H1 (cell line): Measurements from ENCODE around the gene ATP11C. TPM values are rescaled to one million over a fixed set of nuclear protein-coding genes. Genes with fewer than 3 reads are reported as not detected.

Source experiments
- CTCF ChIA-PET: fragments of 300-600 bp; sonication (Branson Sonifier 250); formaldehyde crosslinking; loops from one replicate; lab custom pipeline; 2021; ENCODE audit not compliant: partially characterized antibody; lab: Charles Lee
- POLR2A ChIA-PET: fragments of 300-600 bp; sonication (Branson Sonifier 250); formaldehyde crosslinking; loops from one replicate; lab custom pipeline; 2021; ENCODE audit warnings: inconsistent platforms; ENCODE audit not compliant: partially characterized antibody; lab: Charles Lee
- DNase-seq, 2 experiments: peaks; one replicate each; pipeline versions ENCODE4 v3.0.0 to v3.0.0-alpha.2; 2010 to 2022; ENCODE audit warnings: low spot score in 2 of 2, low read depth in 1 of 2, mixed read lengths in 1 of 2
- FAIRE-seq: peaks from 2 replicates; lab custom pipeline; 2011; peaks lifted over from hg19 to GRCh38; lab: Jason Lieb, UNC
- H2AFZ ChIP-seq: 2 replicates; pipeline ENCODE4 v1.8.1; 2012; ENCODE audit warnings: low read length, inconsistent platforms
- H2AK5ac ChIP-seq: 2 replicates; pipeline ENCODE4 v1.6.1; 2013; ENCODE audit warnings: low read depth, low read length
- H2BK120ac ChIP-seq: replicated peaks from 2 replicates; pipeline ENCODE3; 2013; ENCODE audit warnings: low read depth, low read length, inconsistent platforms
- H2BK12ac ChIP-seq: 2 replicates; pipeline ENCODE4 v1.6.1; 2013; ENCODE audit warnings: low read depth, low read length
- H2BK15ac ChIP-seq: 2 replicates; pipeline ENCODE4 v1.6.1; 2013; ENCODE audit warnings: low read length
- H2BK20ac ChIP-seq: 2 replicates; pipeline ENCODE4 v1.6.1; 2013; ENCODE audit warnings: low read length
- H2BK5ac ChIP-seq: 2 replicates; pipeline ENCODE4 v1.6.1; 2013; ENCODE audit warnings: low read depth, low read length
- H3K14ac ChIP-seq: 2 replicates; pipeline ENCODE4 v1.6.1; 2013; ENCODE audit warnings: inconsistent platforms; ENCODE audit not compliant: insufficient read length
- H3K18ac ChIP-seq: 2 replicates; pipeline ENCODE4 v1.6.1; 2013; ENCODE audit warnings: low read length; ENCODE audit errors: extremely low read depth
- H3K23ac ChIP-seq: 2 replicates; pipeline ENCODE4 v1.6.1; 2013; ENCODE audit warnings: inconsistent platforms; ENCODE audit not compliant: insufficient read length
- H3K23me2 ChIP-seq: 2 replicates; pipeline ENCODE4 v1.6.1; 2013; ENCODE audit warnings: low read depth, low read length
- H3K27ac ChIP-seq: 2 replicates; pipeline ENCODE4 v1.6.1; 2011; ENCODE audit warnings: low read depth, low read length, inconsistent platforms
- H3K27me3 ChIP-seq, 4 experiments: replicated peaks in 1 of 4; 1 replicate in 1 of 4; 2 replicates in 3 of 4; pipeline versions ENCODE4 v1.6.1 to v1.8.1; 2011 to 2013; ENCODE audit warnings: low read length in 3 of 4, mild to moderate bottlenecking in 3 of 4, inconsistent platforms in 2 of 4, mixed read lengths in 2 of 4, moderate library complexity in 1 of 4; ENCODE audit not compliant: control insufficient read depth in 3 of 4, insufficient read depth in 3 of 4; ENCODE audit errors: extremely low read depth in 1 of 4
- H3K36me3 ChIP-seq, 4 experiments: 2 replicates each; pipeline versions ENCODE4 v1.6.1 to v1.8.1; 2011 to 2013; ENCODE audit warnings: mild to moderate bottlenecking in 4 of 4, low read length in 3 of 4, moderate library complexity in 2 of 4, control low read depth in 1 of 4, inconsistent platforms in 1 of 4; ENCODE audit not compliant: insufficient read depth in 4 of 4, control insufficient read depth in 2 of 4
- H3K4ac ChIP-seq: replicated peaks from 2 replicates; pipeline ENCODE3; 2013; ENCODE audit warnings: low read length, low read depth, mixed read lengths, inconsistent platforms; ENCODE audit not compliant: insufficient read length
- H3K4me1 ChIP-seq, 4 experiments: replicated peaks in 1 of 4; 1 replicate in 1 of 4; 2 replicates in 3 of 4; pipeline versions ENCODE4 v1.6.1 to v1.8.1; 2011 to 2013; ENCODE audit warnings: low read length in 3 of 4, inconsistent platforms in 2 of 4, mixed read lengths in 1 of 4; ENCODE audit not compliant: insufficient read depth in 4 of 4, control insufficient read depth in 3 of 4
- H3K4me2 ChIP-seq, 2 experiments: 2 replicates each; pipeline versions ENCODE4 v1.6.1 to v1.8.1; 2011 to 2013; ENCODE audit warnings: low read depth in 2 of 2, low read length in 2 of 2, control low read depth in 1 of 2, inconsistent platforms in 1 of 2, mild to moderate bottlenecking in 1 of 2; ENCODE audit not compliant: insufficient read depth in 1 of 2
- H3K4me3 ChIP-seq, 4 experiments: fragments of 200-600, 300-600 bp in 1 of 4; sonication (generic), shearing (Covaris generic), sonication (Bioruptor Twin) in 1 of 4; 2 replicates each; pipeline versions ENCODE4 v1.5.1 to v1.8.1; 2011 to 2016; ENCODE audit warnings: low read length in 4 of 4, low read depth in 3 of 4, control low read depth in 2 of 4, inconsistent platforms in 2 of 4, mild to moderate bottlenecking in 2 of 4, mixed read lengths in 1 of 4, moderate library complexity in 1 of 4; ENCODE audit not compliant: insufficient read depth in 2 of 4; ENCODE audit errors: extremely low read depth in 1 of 4
- H3K56ac ChIP-seq: replicated peaks from 2 replicates; pipeline ENCODE3; 2013; ENCODE audit warnings: low read depth, mild to moderate bottlenecking, mixed read lengths, low read length, inconsistent platforms; ENCODE audit not compliant: insufficient read length
- H3K79me1 ChIP-seq: 2 replicates; pipeline ENCODE4 v1.6.1; 2013; ENCODE audit warnings: low read depth, low read length, control low read depth
- H3K79me2 ChIP-seq, 2 experiments: 2 replicates each; pipeline versions ENCODE4 v1.6.1 to v1.8.1; 2012 to 2013; ENCODE audit warnings: low read length in 2 of 2, mild to moderate bottlenecking in 2 of 2, inconsistent platforms in 1 of 2; ENCODE audit not compliant: insufficient read depth in 2 of 2, control insufficient read depth in 1 of 2
- H3K9ac ChIP-seq, 4 experiments: replicated peaks in 1 of 4; 1 replicate in 1 of 4; 2 replicates in 3 of 4; pipeline versions ENCODE4 v1.6.1 to v1.8.1; 2011 to 2013; ENCODE audit warnings: low read depth in 3 of 4, low read length in 3 of 4, control low read depth in 2 of 4, mild to moderate bottlenecking in 2 of 4, moderate library complexity in 2 of 4, inconsistent platforms in 1 of 4; ENCODE audit errors: extremely low read depth in 1 of 4
- H3K9me3 ChIP-seq, 2 experiments: 2 replicates each; pipeline versions ENCODE4 v1.6.1 to v1.8.1; 2012 to 2013; ENCODE audit warnings: mild to moderate bottlenecking in 2 of 2, moderate library complexity in 2 of 2, control low read depth in 1 of 2, inconsistent platforms in 1 of 2, low read depth in 1 of 2, low read length in 1 of 2, mixed read lengths in 1 of 2; ENCODE audit not compliant: insufficient read depth in 2 of 2
- H4K20me1 ChIP-seq, 2 experiments: replicated peaks in 1 of 2; 2 replicates each; pipeline versions ENCODE3 to v1.8.1; 2011 to 2013; ENCODE audit warnings: inconsistent platforms in 2 of 2, low read length in 2 of 2, mild to moderate bottlenecking in 1 of 2; ENCODE audit not compliant: insufficient read depth in 2 of 2, control insufficient read depth in 1 of 2
- H4K5ac ChIP-seq: 2 replicates; pipeline ENCODE4 v1.6.1; 2013; ENCODE audit warnings: low read length, low read depth, mixed read lengths, inconsistent platforms; ENCODE audit not compliant: insufficient read length
- H4K8ac ChIP-seq: 2 replicates; pipeline ENCODE4 v1.8.0; 2013; ENCODE audit warnings: mild to moderate bottlenecking, moderate library complexity, low read length, inconsistent platforms; ENCODE audit not compliant: insufficient read depth; ENCODE audit errors: extremely low read depth
- H4K91ac ChIP-seq: replicated peaks from 2 replicates; pipeline ENCODE3; 2013; ENCODE audit warnings: low read length, mixed read lengths, inconsistent platforms; ENCODE audit not compliant: insufficient read length
- CBX5 ChIP-seq: fragments of 300-800, 300-1000 bp; sonication (generic); IDR thresholded peaks from 2 replicates; pipeline ENCODE4 v1.7.1; 2016; ENCODE audit warnings: antibody characterized with exemption, low read length, low read depth
- CBX8 ChIP-seq: fragments of 300-800, 300-1000 bp; sonication (generic); IDR thresholded peaks from 2 replicates; pipeline ENCODE4 v1.7.1; 2016; ENCODE audit warnings: low read depth, low read length, borderline replicate concordance
- EP300 ChIP-seq, 2 experiments: IDR thresholded peaks; 1 replicate in 1 of 2; 2 replicates in 1 of 2; pipeline ENCODE4 v1.6.1; 2011 to 2012; ENCODE audit warnings: low read depth in 2 of 2, low read length in 2 of 2, mild to moderate bottlenecking in 2 of 2, borderline replicate concordance in 1 of 2, inconsistent platforms in 1 of 2, moderate library complexity in 1 of 2
- GABPA ChIP-seq: IDR thresholded peaks from 2 replicates; pipeline ENCODE4 v1.6.1; 2011; ENCODE audit warnings: mild to moderate bottlenecking, low read length, moderate library complexity, borderline replicate concordance; ENCODE audit not compliant: insufficient read depth
- HDAC6 ChIP-seq: IDR thresholded peaks from one replicate; pipeline ENCODE4 v1.7.1; 2012; ENCODE audit warnings: low read depth, mild to moderate bottlenecking, inconsistent platforms, low read length, moderate library complexity
- JUND ChIP-seq: IDR thresholded peaks from 2 replicates; pipeline ENCODE4 v1.6.1; 2011; ENCODE audit warnings: mild to moderate bottlenecking, improper control_type of control experiment, low read length
- KDM1A ChIP-seq: fragments of 200-600, 300-600 bp; sonication (generic); IDR thresholded peaks from 2 replicates; pipeline ENCODE4 v1.7.1; 2016; ENCODE audit warnings: mild to moderate bottlenecking, low read length, borderline replicate concordance
- MAFK ChIP-seq: IDR thresholded peaks from 2 replicates; pipeline ENCODE4 v1.6.1; 2012; ENCODE audit warnings: low read depth, mild to moderate bottlenecking, improper control_type of control experiment, low read length
- NANOG ChIP-seq: IDR thresholded peaks from 2 replicates; pipeline ENCODE4 v1.6.1; 2011; ENCODE audit warnings: low read length, low read depth, mild to moderate bottlenecking, inconsistent platforms; ENCODE audit not compliant: insufficient read depth, poor library complexity, severe bottlenecking
- SUZ12 ChIP-seq: fragments of 200-600 bp; sonication (generic); IDR thresholded peaks from 2 replicates; pipeline ENCODE4 v1.6.1; 2012; ENCODE audit warnings: mild to moderate bottlenecking, inconsistent platforms, low read length, moderate library complexity, mixed read lengths
- TAF7 ChIP-seq: optimal IDR thresholded peaks from 2 replicates; pipeline ENCODE3; 2011; ENCODE audit warnings: low read depth, mild to moderate bottlenecking, inconsistent platforms, low read length, moderate library complexity, borderline replicate concordance
- TEAD4 ChIP-seq: IDR thresholded peaks from 2 replicates; pipeline ENCODE4 v1.6.1; 2012; ENCODE audit warnings: low read depth, low read length, inconsistent platforms, mixed read lengths
- WGBS, 2 experiments: shearing (Covaris generic) in 1 of 2; methylation state at CpG; one replicate each; pipeline versions ENCODE4 v1.1.6 to v1.1.7; 2013 to 2015; ENCODE audit warnings: low lambda C conversion rate in 2 of 2, mixed read lengths in 2 of 2, inconsistent platforms in 1 of 2, low coverage in 1 of 2, missing lambda C conversion rate in 1 of 2; ENCODE audit not compliant: insufficient replicate concordance in 2 of 2, insufficient coverage in 1 of 2, insufficient read length in 1 of 2; ENCODE audit errors: extremely low coverage in 1 of 2, missing lambda C conversion rate in 1 of 2; 5-methylcytosine and 5-hydroxymethylcytosine counted together
- polyA plus RNA-seq, 7 experiments: library from polyadenylated mRNA; depleted of rRNA in 3 of 7; stranded (reverse) in 5 of 7; unstranded in 2 of 7; fragments of >200 nt in 5 of 7; fragments of 200-250 nt in 2 of 7; gene quantifications; 1 replicate in 5 of 7; 2 replicates in 1 of 7; 4 replicates in 1 of 7; pipeline versions ENCODE4 v1.2.1 to v1.2.3, GENCODE V29; 2011 to 2013; ENCODE audit warnings: missing spikeins in 2 of 7, mixed read lengths in 2 of 7
- total RNA-seq: library from RNA; stranded (reverse); fragmentation: NEBNext Ultra II Directional; extraction: Animal tissue kit (Norgen Biotek cat#: 25700); gene quantifications from 2 replicates; pipeline ENCODE4 v1.2.1, GENCODE V29; 2021
- TF ChIP-seq, protein P1 (sequence below): IDR thresholded peaks from 2 replicates; pipeline ENCODE4 v1.6.1; 2011; ENCODE audit warnings: low read depth, mild to moderate bottlenecking, low read length; ENCODE audit not compliant: insufficient read depth

The ATP11C gene
- total and polyA plus RNA-seq, 2 of the 8 experiments (the other 6 are each of a cell fraction or from before 2014, with no cell fraction given), result 14.7 to 52.1 TPM

- H2BK5ac ChIP-seq, result no peak overlapping the region
- H3K79me2 ChIP-seq, result no peaks in the 10 kb centered on the region
- no peak overlapping the region for H3K14ac ChIP-seq
- ChIA-PET CTCF (no interaction called here), POLR2A (no interaction called here)
- H2AFZ ChIP-seq, result no peak overlapping the region
- no peaks in the 10 kb centered on the region for H3K79me1 ChIP-seq
- H3K9ac ChIP-seq, result no peak overlapping the region
- TF ChIP-seq GABPA (no peak), CBX8 (no peak), KDM1A (no peak), SUZ12 (no peak), TEAD4 (no peak), CBX5 (no peak), HDAC6 (no peak), TAF7 (no peak), NANOG (no peak), EP300 (IDR thresholded peaks at IDR 0.05; ENCODE audit: borderline replicate concordance in 1 of 2, low read depth in 2 of 2, low read length in 2 of 2) (no peak), MAFK (no peak), JUND (no peak)
- TF ChIP-seq, protein P1, sequence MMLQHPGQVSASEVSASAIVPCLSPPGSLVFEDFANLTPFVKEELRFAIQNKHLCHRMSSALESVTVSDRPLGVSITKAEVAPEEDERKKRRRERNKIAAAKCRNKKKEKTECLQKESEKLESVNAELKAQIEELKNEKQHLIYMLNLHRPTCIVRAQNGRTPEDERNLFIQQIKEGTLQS, result no peak
- no peaks in the 10 kb centered on the region for H3K27me3 ChIP-seq
- H3K9me3 ChIP-seq, result no peaks in the 10 kb centered on the region
- no peak overlapping the region for H2BK15ac ChIP-seq
- no peak overlapping the region for H3K18ac ChIP-seq
- DNase-seq (no peak), FAIRE-seq (no peak)
- no peak overlapping the region for H3K4me3 ChIP-seq
- no peak overlapping the region for H2BK12ac ChIP-seq
- H2BK120ac ChIP-seq, result no peak overlapping the region
- H4K20me1 ChIP-seq, result no peaks in the 10 kb centered on the region
- H2AK5ac ChIP-seq, result no peak overlapping the region
- H4K91ac ChIP-seq, result no peak overlapping the region
- no peak overlapping the region for H3K4me2 ChIP-seq
- 100% methylated on average over 1 of the region's 1 CpG; no CpG with 5 or more reads in 1 of the 2 experiments for WGBS, 2 experiments
- no peak overlapping the region for H3K56ac ChIP-seq
- no peak overlapping the region for H2BK20ac ChIP-seq
- no peak overlapping the region for H3K4ac ChIP-seq
- H3K36me3 ChIP-seq, result peaks cover 0 to 4% (median 0%) of the 10 kb centered on the region in 4 experiments; a peak in 1 of 8 replicates
- no peak overlapping the region for H4K8ac ChIP-seq
- H3K23me2 ChIP-seq, result no peaks in the 10 kb centered on the region
- no peaks in the 10 kb centered on the region for H3K4me1 ChIP-seq
- H3K23ac ChIP-seq, result no peak overlapping the region
- H3K27ac ChIP-seq, result no peak overlapping the region
- H4K5ac ChIP-seq, result no peak overlapping the region
These were observed 207.1 kb downstream of the ATP11C start for GRCh38 chrX:139725720-139726119.
